DND-41 (cell line): ENCODE data around the gene ZNF574.

Experiments
- ATAC-seq: fragments of 200-7000 bp; cut with Tn5 transposase; 3 replicates; pipeline ENCODE4 v1.9.1; 2021; ENCODE audit warnings: low read depth; ENCODE audit not compliant: insufficient read depth
- DNase-seq: peaks from one replicate; pipeline ENCODE4 v3.0.0-alpha.2; 2020
- H2AFZ ChIP-seq: 2 replicates; pipeline ENCODE4 v1.6.0; 2012; ENCODE audit warnings: low read depth, low read length
- H3K27ac ChIP-seq: 2 replicates; pipeline ENCODE4 v1.5.1; 2012; ENCODE audit warnings: low read length, inconsistent platforms
- H3K27me3 ChIP-seq: fragments of 200-600 bp; sonication (generic); 2 replicates; pipeline ENCODE4 v1.6.0; 2012; ENCODE audit warnings: low read length, mild to moderate bottlenecking, inconsistent platforms; ENCODE audit not compliant: insufficient read depth, poor library complexity
- H3K36me3 ChIP-seq: 2 replicates; pipeline ENCODE4 v1.5.1; 2012; ENCODE audit warnings: low read length, inconsistent platforms; ENCODE audit not compliant: insufficient read depth
- H3K4me1 ChIP-seq: 2 replicates; pipeline ENCODE4 v1.5.1; 2012; ENCODE audit warnings: mild to moderate bottlenecking, low read length; ENCODE audit not compliant: insufficient read depth
- H3K4me2 ChIP-seq: 2 replicates; pipeline ENCODE4 v1.6.0; 2012; ENCODE audit warnings: mild to moderate bottlenecking, moderate library complexity, low read length, inconsistent platforms; ENCODE audit not compliant: insufficient read depth
- H3K4me3 ChIP-seq, 2 experiments: fragments of 200-600 bp in 1 of 2; shearing (Covaris generic) in 1 of 2; 2 replicates each; pipeline ENCODE4 v1.5.1; 2012 to 2016; ENCODE audit warnings: inconsistent platforms in 2 of 2, low read length in 2 of 2, mild to moderate bottlenecking in 2 of 2, low read depth in 1 of 2, moderate library complexity in 1 of 2
- H3K79me2 ChIP-seq: 2 replicates; pipeline ENCODE4 v1.6.0; 2012; ENCODE audit warnings: low read length, inconsistent platforms; ENCODE audit not compliant: insufficient read depth
- H3K9ac ChIP-seq: 2 replicates; pipeline ENCODE4 v1.6.0; 2012; ENCODE audit warnings: low read depth, mild to moderate bottlenecking, inconsistent platforms, low read length, moderate library complexity
- H3K9me3 ChIP-seq: 2 replicates; pipeline ENCODE4 v1.5.1; 2012; ENCODE audit warnings: low read length, moderate library complexity, mild to moderate bottlenecking, inconsistent platforms; ENCODE audit not compliant: insufficient read depth, severe bottlenecking
- H4K20me1 ChIP-seq: 2 replicates; pipeline ENCODE4 v1.6.0; 2012; ENCODE audit warnings: low read length; ENCODE audit not compliant: insufficient read depth
- CTCF ChIP-seq: IDR thresholded peaks from 2 replicates; pipeline ENCODE4 v1.5.1; 2012; ENCODE audit warnings: borderline replicate concordance, low read length, moderate library complexity, mild to moderate bottlenecking; ENCODE audit not compliant: poor library complexity, severe bottlenecking; ENCODE audit errors: extremely low read depth
- EZH2 ChIP-seq: IDR thresholded peaks from 3 replicates; pipeline ENCODE4 v1.6.1; 2012; ENCODE audit warnings: borderline replicate concordance, low read depth, mild to moderate bottlenecking, moderate library complexity, low read length, inconsistent platforms; ENCODE audit not compliant: severe bottlenecking

The ZNF574 gene

GRCh38 chr19:42121656-42122069 lies 45.7 kb downstream of the ZNF574 start:
- Histone ChIP-seq H3K27ac (no peak overlapping the region), H3K79me2 (no peaks in the 10 kb centered on the region), H3K36me3 (no peaks in the 10 kb centered on the region), H3K4me2 (no peak overlapping the region), H3K9me3 (no peaks in the 10 kb centered on the region), H3K4me3 (no peak overlapping the region), H3K9ac (no peak overlapping the region), H3K4me1 (peaks cover 6% of the 10 kb centered on the region; the same call in 1 of the 2 replicates), H2AFZ (no peak overlapping the region), H3K27me3 (peaks cover 5% of the 10 kb centered on the region), H4K20me1 (0 out of 2 replicates have a peak, but pooled peaks cover 3% of the 10 kb centered on the region)
- DNase-seq (peak; percentile 35), ATAC-seq (peak; percentile 44; the same call in 1 of the 3 replicates)
- TF ChIP-seq CTCF (no peak), EZH2 (no peak)

- H3K4me3 ChIP-seq, result no peak overlapping the region
- TF ChIP-seq CTCF (no peak), EZH2 (no peak)
- ATAC-seq (no peak), DNase-seq (no peak)
- H3K9me3 ChIP-seq, result no peaks in the 10 kb centered on the region
- H3K79me2 ChIP-seq, result no peaks in the 10 kb centered on the region
- H4K20me1 ChIP-seq, result 0 out of 2 replicates have a peak, but pooled peaks cover 3% of the 10 kb centered on the region
- no peak overlapping the region for H3K9ac ChIP-seq
- H3K36me3 ChIP-seq, result no peaks in the 10 kb centered on the region
- H3K27me3 ChIP-seq, result peaks cover 5% of the 10 kb centered on the region
- peaks cover 6% of the 10 kb centered on the region; the same call in 1 of the 2 replicates for H3K4me1 ChIP-seq
- H2AFZ ChIP-seq, result no peak overlapping the region
- H3K27ac ChIP-seq, result no peak overlapping the region
- no peak overlapping the region for H3K4me2 ChIP-seq
These were observed 47.0 kb downstream of the ZNF574 start for GRCh38 chr19:42122691-42123607.

- no peak overlapping the region for H2AFZ ChIP-seq
- H3K9ac ChIP-seq, result no peak overlapping the region
- H3K36me3 ChIP-seq, result no peaks in the 10 kb centered on the region
- peaks cover 5% of the 10 kb centered on the region for H3K27me3 ChIP-seq
- no peak overlapping the region for H3K27ac ChIP-seq
- DNase-seq (no peak), ATAC-seq (no peak)
- no peak overlapping the region for H3K4me3 ChIP-seq
- H4K20me1 ChIP-seq, result 0 out of 2 replicates have a peak, but pooled peaks cover 3% of the 10 kb centered on the region
- no peaks in the 10 kb centered on the region for H3K79me2 ChIP-seq
- no peak overlapping the region for H3K4me2 ChIP-seq
- peaks cover 6% of the 10 kb centered on the region; the same call in 1 of the 2 replicates for H3K4me1 ChIP-seq
- H3K9me3 ChIP-seq, result no peaks in the 10 kb centered on the region
- TF ChIP-seq CTCF (no peak), EZH2 (no peak)
These were observed 47.8 kb downstream of the ZNF574 start for GRCh38 chr19:42123765-42124164.
